Stimulated activated CD4-positive, alpha-beta T cell treated with anti-CD3 and anti-CD28 coated beads, Interleukin-15, amount 100 ng/mL, for 24 hours (primary cell): ENCODE data around the gene TEPSIN.

ENCODE experiments used
- DNase-seq: peaks from one replicate; pipeline ENCODE4 v3.0.0-alpha.2; 2020

The TEPSIN gene

GRCh38 chr17:81180836-81181810, 57.7 kb downstream of the TEPSIN start:
- DNase-seq, result no peak

GRCh38 chr17:81179861-81180260, 59.0 kb downstream of the TEPSIN start:
- no peak for DNase-seq

- DNase-seq, result no peak
These were observed 59.6 kb downstream of the TEPSIN start for GRCh38 chr17:81179220-81179619.
